ENCODE data around the gene CLTCL1.

The CLTCL1 gene

GRCh38 chr22:19240813-19241592 is 50.5 kb downstream of the CLTCL1 start:
- H3K4me1 ChIP-seq (ENCODE audit: control insufficient read depth, insufficient read depth, low read length), result no peaks in the 10 kb centered on the region
- H3K9me3 ChIP-seq (ENCODE audit: control insufficient read depth, insufficient read depth, low read length), result no peaks in the 10 kb centered on the region
- no peak overlapping the region for H3K9ac ChIP-seq (ENCODE audit: low read depth, low read length)
- no peaks in the 10 kb centered on the region for H3K36me3 ChIP-seq (ENCODE audit: control insufficient read depth, insufficient read depth, low read length)
- no peak overlapping the region for H3K4me3 ChIP-seq (ENCODE audit: low read depth, low read length)
- no peaks in the 10 kb centered on the region for H3K27me3 ChIP-seq (ENCODE audit: control insufficient read depth, insufficient read depth, low read length)

- Histone ChIP-seq H3K4me3 (ENCODE audit: low read depth, low read length) (no peak overlapping the region), H3K27me3 (ENCODE audit: control insufficient read depth, insufficient read depth, low read length) (no peaks in the 10 kb centered on the region), H3K9ac (ENCODE audit: low read depth, low read length) (no peak overlapping the region), H3K9me3 (ENCODE audit: control insufficient read depth, insufficient read depth, low read length) (no peaks in the 10 kb centered on the region), H3K36me3 (ENCODE audit: control insufficient read depth, insufficient read depth, low read length) (no peaks in the 10 kb centered on the region), H3K4me1 (ENCODE audit: control insufficient read depth, insufficient read depth, low read length) (no peaks in the 10 kb centered on the region)
Observed at GRCh38 chr22:19239464-19239863, 52.1 kb downstream of the CLTCL1 start.

- Histone ChIP-seq H3K27me3 (ENCODE audit: control insufficient read depth, insufficient read depth, low read length) (no peaks in the 10 kb centered on the region), H3K9me3 (ENCODE audit: control insufficient read depth, insufficient read depth, low read length) (no peaks in the 10 kb centered on the region), H3K4me1 (ENCODE audit: control insufficient read depth, insufficient read depth, low read length) (no peaks in the 10 kb centered on the region), H3K4me3 (ENCODE audit: low read depth, low read length) (no peak overlapping the region), H3K36me3 (ENCODE audit: control insufficient read depth, insufficient read depth, low read length) (no peaks in the 10 kb centered on the region), H3K9ac (ENCODE audit: low read depth, low read length) (no peak overlapping the region)
Observed at GRCh38 chr22:19238900-19239299, 52.6 kb downstream of the CLTCL1 start.

- Histone ChIP-seq H3K27me3 (ENCODE audit: control insufficient read depth, insufficient read depth, low read length) (no peaks in the 10 kb centered on the region), H3K4me3 (ENCODE audit: low read depth, low read length) (no peak overlapping the region), H3K9me3 (ENCODE audit: control insufficient read depth, insufficient read depth, low read length) (no peaks in the 10 kb centered on the region), H3K36me3 (ENCODE audit: control insufficient read depth, insufficient read depth, low read length) (no peaks in the 10 kb centered on the region), H3K9ac (ENCODE audit: low read depth, low read length) (no peak overlapping the region), H3K4me1 (ENCODE audit: control insufficient read depth, insufficient read depth, low read length) (no peaks in the 10 kb centered on the region)
Observed at GRCh38 chr22:19235874-19236273, 55.6 kb downstream of the CLTCL1 start.

DNA sequence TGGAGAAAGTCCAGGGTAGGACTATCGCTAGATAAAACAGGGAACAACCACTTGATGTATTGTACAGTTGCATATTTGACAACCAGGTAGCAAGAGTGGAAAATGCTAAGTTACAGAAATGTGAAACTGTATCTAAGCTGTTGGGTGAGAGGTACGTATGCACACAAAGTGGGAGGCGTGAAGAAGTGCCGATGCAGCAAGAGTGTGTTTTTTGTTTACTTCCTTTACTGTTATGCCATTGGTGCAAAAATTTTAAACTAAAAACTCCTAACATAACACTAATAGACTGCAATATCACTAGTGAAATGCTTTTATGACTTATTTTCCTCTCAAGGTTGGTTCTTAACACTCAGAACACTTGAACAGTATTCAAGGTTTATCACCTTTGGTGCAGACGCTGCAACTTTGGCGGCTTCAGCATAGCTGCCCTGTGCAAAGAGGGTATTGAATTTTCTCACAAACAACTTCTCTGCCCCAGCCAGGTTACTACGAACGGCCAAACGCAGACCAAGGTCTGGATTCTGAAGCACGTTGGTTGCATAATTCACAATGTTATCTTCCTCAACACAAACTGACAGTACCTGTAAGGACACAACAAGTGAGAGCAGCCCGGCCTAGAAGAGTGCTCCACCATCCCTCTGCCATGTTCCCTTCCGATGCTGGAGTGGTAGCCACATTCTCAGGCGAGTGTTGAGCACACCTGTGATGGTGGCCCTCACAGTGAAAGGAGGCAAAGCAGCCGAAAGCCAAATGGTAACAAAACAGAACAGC is 57.2 kb downstream of the CLTCL1 start:
- no peak overlapping the region for H3K9ac ChIP-seq (ENCODE audit: low read depth, low read length)
- H3K9me3 ChIP-seq (ENCODE audit: control insufficient read depth, insufficient read depth, low read length), result no peaks in the 10 kb centered on the region
- no peaks in the 10 kb centered on the region for H3K4me1 ChIP-seq (ENCODE audit: control insufficient read depth, insufficient read depth, low read length)
- no peaks in the 10 kb centered on the region for H3K36me3 ChIP-seq (ENCODE audit: control insufficient read depth, insufficient read depth, low read length)
- H3K27me3 ChIP-seq (ENCODE audit: control insufficient read depth, insufficient read depth, low read length), result no peaks in the 10 kb centered on the region
- H3K4me3 ChIP-seq (ENCODE audit: low read depth, low read length), result no peak overlapping the region

DNA sequence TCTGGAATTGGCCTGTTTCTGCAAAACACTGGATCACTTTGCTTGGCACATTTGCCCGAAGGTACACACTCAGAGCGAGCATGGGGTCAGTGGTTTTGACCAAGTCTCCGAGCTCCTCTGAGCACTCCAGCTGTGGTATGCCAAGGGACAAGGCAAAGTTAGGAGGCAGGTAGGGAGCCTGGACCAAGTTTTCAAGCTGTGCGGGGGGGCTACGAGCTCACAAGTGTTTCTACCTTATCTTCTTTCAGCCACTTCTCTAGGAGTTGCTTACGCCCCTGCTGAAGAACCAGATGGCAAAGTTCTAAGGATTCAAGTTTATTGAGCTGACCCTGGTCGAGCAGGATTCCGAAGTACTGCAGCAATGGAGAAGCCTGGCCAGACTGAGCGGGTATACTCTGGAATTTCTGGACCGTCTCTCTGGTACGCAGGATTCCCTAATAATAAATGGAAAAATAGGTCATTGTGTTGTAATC is 58.3 kb downstream of the CLTCL1 start:
- no peaks in the 10 kb centered on the region for H3K9me3 ChIP-seq (ENCODE audit: control insufficient read depth, insufficient read depth, low read length)
- H3K27me3 ChIP-seq (ENCODE audit: control insufficient read depth, insufficient read depth, low read length), result no peaks in the 10 kb centered on the region
- H3K9ac ChIP-seq (ENCODE audit: low read depth, low read length), result no peak overlapping the region
- H3K4me3 ChIP-seq (ENCODE audit: low read depth, low read length), result no peak overlapping the region
- H3K4me1 ChIP-seq (ENCODE audit: control insufficient read depth, insufficient read depth, low read length), result no peaks in the 10 kb centered on the region
- H3K36me3 ChIP-seq (ENCODE audit: control insufficient read depth, insufficient read depth, low read length), result no peaks in the 10 kb centered on the region

DNA sequence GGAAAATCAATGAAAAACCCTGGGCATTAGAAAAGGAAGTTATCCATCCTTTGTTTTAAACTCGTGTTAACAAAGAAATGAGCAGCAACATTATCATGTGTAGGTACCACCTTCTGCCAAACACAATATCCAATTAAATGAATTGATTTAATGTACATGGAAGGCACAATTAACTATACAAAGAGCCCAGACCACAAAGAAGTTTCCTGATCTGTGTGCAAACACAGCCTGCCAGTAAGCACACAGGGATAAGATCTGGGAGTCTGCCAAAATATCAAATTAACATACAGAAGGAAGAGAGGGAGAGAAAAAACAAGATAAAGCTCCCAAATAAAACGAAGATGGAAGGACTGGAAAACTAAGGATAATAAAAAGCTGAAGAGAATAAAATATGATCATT is 58.9 kb downstream of the CLTCL1 start:
- H3K9ac ChIP-seq (ENCODE audit: low read depth, low read length), result no peak overlapping the region
- no peaks in the 10 kb centered on the region for H3K36me3 ChIP-seq (ENCODE audit: control insufficient read depth, insufficient read depth, low read length)
- no peaks in the 10 kb centered on the region for H3K9me3 ChIP-seq (ENCODE audit: control insufficient read depth, insufficient read depth, low read length)
- no peaks in the 10 kb centered on the region for H3K27me3 ChIP-seq (ENCODE audit: control insufficient read depth, insufficient read depth, low read length)
- H3K4me3 ChIP-seq (ENCODE audit: low read depth, low read length), result no peak overlapping the region
- no peaks in the 10 kb centered on the region for H3K4me1 ChIP-seq (ENCODE audit: control insufficient read depth, insufficient read depth, low read length)

GRCh38 chr22:19231986-19232385 is 59.5 kb downstream of the CLTCL1 start:
- Histone ChIP-seq H3K4me3 (ENCODE audit: low read depth, low read length) (no peak overlapping the region), H3K27me3 (ENCODE audit: control insufficient read depth, insufficient read depth, low read length) (no peaks in the 10 kb centered on the region), H3K9me3 (ENCODE audit: control insufficient read depth, insufficient read depth, low read length) (no peaks in the 10 kb centered on the region), H3K36me3 (ENCODE audit: control insufficient read depth, insufficient read depth, low read length) (no peaks in the 10 kb centered on the region), H3K9ac (ENCODE audit: low read depth, low read length) (no peak overlapping the region), H3K4me1 (ENCODE audit: control insufficient read depth, insufficient read depth, low read length) (no peaks in the 10 kb centered on the region)

DNA sequence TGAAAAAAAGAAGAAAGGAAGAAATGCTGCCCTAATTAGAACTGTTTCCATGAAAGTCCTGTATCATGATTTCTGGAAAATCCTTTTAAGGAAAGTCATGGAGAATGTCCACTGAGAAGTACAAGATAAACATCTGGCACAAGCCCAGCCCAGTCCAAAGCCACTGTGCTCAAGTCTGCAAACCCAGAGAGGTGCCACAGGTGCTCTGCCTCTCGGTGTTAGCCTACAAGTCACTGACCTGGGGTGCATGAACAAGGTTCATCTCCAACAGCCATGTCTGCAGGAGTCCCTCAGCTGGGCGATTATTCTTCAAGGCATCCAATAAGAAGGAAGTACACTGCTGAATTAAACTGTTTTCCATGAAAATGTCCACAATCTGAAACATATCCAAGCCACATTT is 61.9 kb downstream of the CLTCL1 start:
- peaks cover 4% of the 10 kb centered on the region for H3K36me3 ChIP-seq (ENCODE audit: control insufficient read depth, insufficient read depth, low read length)
- H3K9me3 ChIP-seq (ENCODE audit: control insufficient read depth, insufficient read depth, low read length), result no peaks in the 10 kb centered on the region
- H3K4me1 ChIP-seq (ENCODE audit: control insufficient read depth, insufficient read depth, low read length), result no peaks in the 10 kb centered on the region
- no peak overlapping the region for H3K9ac ChIP-seq (ENCODE audit: low read depth, low read length)
- no peaks in the 10 kb centered on the region for H3K27me3 ChIP-seq (ENCODE audit: control insufficient read depth, insufficient read depth, low read length)
- no peak overlapping the region for H3K4me3 ChIP-seq (ENCODE audit: low read depth, low read length)

- Histone ChIP-seq H3K4me1 (ENCODE audit: control insufficient read depth, insufficient read depth, low read length) (no peaks in the 10 kb centered on the region), H3K27me3 (ENCODE audit: control insufficient read depth, insufficient read depth, low read length) (no peaks in the 10 kb centered on the region), H3K9me3 (ENCODE audit: control insufficient read depth, insufficient read depth, low read length) (no peaks in the 10 kb centered on the region), H3K36me3 (ENCODE audit: control insufficient read depth, insufficient read depth, low read length) (peaks cover 16% of the 10 kb centered on the region), H3K4me3 (ENCODE audit: low read depth, low read length) (no peak overlapping the region), H3K9ac (ENCODE audit: low read depth, low read length) (no peak overlapping the region)
Observed at GRCh38 chr22:19228179-19228578, 63.3 kb downstream of the CLTCL1 start.

DNA sequence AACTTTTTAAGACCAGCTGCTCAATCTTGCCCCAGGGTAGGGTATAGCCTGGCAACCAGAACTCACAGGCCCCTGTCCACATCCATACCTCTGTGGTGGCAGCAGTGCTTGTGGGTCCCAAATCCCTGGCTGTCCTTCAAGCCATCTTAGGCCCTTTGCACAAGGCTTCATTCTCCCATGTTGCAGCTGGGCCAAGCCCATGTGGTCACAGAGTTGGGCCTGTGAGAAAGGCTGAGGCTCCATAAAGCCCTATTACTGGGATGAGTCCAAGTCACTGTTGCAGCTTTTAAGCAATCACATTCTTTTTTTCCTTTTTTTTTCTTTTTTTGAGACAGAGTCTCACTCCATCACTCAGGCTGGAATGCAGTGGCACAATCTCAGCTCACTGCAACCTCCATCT is 65.1 kb downstream of the CLTCL1 start:
- no peak overlapping the region for H3K9ac ChIP-seq (ENCODE audit: low read depth, low read length)
- no peaks in the 10 kb centered on the region for H3K27me3 ChIP-seq (ENCODE audit: control insufficient read depth, insufficient read depth, low read length)
- no peak overlapping the region for H3K4me3 ChIP-seq (ENCODE audit: low read depth, low read length)
- H3K4me1 ChIP-seq (ENCODE audit: control insufficient read depth, insufficient read depth, low read length), result no peaks in the 10 kb centered on the region
- no peaks in the 10 kb centered on the region for H3K9me3 ChIP-seq (ENCODE audit: control insufficient read depth, insufficient read depth, low read length)
- H3K36me3 ChIP-seq (ENCODE audit: control insufficient read depth, insufficient read depth, low read length), result peaks cover 25% of the 10 kb centered on the region

- Histone ChIP-seq H3K4me3 (ENCODE audit: low read depth, low read length) (no peak overlapping the region), H3K9me3 (ENCODE audit: control insufficient read depth, insufficient read depth, low read length) (no peaks in the 10 kb centered on the region), H3K4me1 (ENCODE audit: control insufficient read depth, insufficient read depth, low read length) (no peaks in the 10 kb centered on the region), H3K36me3 (ENCODE audit: control insufficient read depth, insufficient read depth, low read length) (peaks cover 29% of the 10 kb centered on the region), H3K9ac (ENCODE audit: low read depth, low read length) (no peak overlapping the region), H3K27me3 (ENCODE audit: control insufficient read depth, insufficient read depth, low read length) (no peaks in the 10 kb centered on the region)
Observed at GRCh38 chr22:19225560-19225959, 66.0 kb downstream of the CLTCL1 start.
